GM12892 (cell line): ENCODE results near the gene FTCDNL1.

Experiments
- POLR2A ChIP-seq: IDR thresholded peaks from 2 replicates; pipeline ENCODE4 v1.6.1; 2011; ENCODE audit warnings: low read depth, low read length, control low read depth
- POLR2AphosphoS5 ChIP-seq: IDR thresholded peaks from 2 replicates; pipeline ENCODE4 v1.6.1; 2011; ENCODE audit warnings: low read depth, low read length, control low read depth

DNA sequence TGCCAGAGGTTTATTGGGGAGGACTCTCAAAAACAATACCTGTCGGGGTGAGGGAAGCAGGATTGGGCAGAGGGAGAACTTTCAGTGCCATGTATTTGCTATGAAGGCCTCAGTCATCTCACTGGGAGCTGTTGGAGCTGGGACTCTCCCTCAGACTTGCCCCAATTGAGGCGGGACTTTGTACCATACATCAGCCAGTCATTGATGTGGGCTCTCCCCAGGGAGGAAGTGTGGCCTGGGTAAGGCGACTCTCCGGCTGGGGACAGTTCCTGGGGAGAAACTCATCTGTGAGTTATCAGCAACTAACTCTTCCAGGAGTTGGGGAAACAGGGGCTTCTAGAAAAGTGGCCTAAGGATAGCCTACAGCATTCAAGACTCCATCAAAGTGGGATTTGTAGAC is 66.5 kb downstream of the FTCDNL1 start:
- TF ChIP-seq POLR2AphosphoS5 (no peak), POLR2A (no peak)
